SH-SY5Y (cell line): ENCODE results near the gene ABCA4.
A peak's percentile ranks its signal among the peaks of the same experiment; 100 is the strongest.

Source experiments
- GATA2 ChIP-seq: IDR thresholded peaks from 2 replicates; pipeline ENCODE4 v1.6.1; 2011; ENCODE audit warnings: mild to moderate bottlenecking, low read depth, low read length
- GATA3 ChIP-seq: IDR thresholded peaks from 2 replicates; pipeline ENCODE4 v1.6.1; 2011; ENCODE audit warnings: low read depth, mild to moderate bottlenecking, low read length, moderate library complexity

Gene ABCA4

GRCh38 chr1:94045465-94046056 is 75.4 kb downstream of the ABCA4 start:
- TF ChIP-seq GATA3 (peak; percentile 90), GATA2 (peak; percentile 97)

GRCh38 chr1:94044891-94045290 is 76.1 kb downstream of the ABCA4 start:
- no peak for TF ChIP-seq GATA2
- TF ChIP-seq GATA3: no peak

DNA sequence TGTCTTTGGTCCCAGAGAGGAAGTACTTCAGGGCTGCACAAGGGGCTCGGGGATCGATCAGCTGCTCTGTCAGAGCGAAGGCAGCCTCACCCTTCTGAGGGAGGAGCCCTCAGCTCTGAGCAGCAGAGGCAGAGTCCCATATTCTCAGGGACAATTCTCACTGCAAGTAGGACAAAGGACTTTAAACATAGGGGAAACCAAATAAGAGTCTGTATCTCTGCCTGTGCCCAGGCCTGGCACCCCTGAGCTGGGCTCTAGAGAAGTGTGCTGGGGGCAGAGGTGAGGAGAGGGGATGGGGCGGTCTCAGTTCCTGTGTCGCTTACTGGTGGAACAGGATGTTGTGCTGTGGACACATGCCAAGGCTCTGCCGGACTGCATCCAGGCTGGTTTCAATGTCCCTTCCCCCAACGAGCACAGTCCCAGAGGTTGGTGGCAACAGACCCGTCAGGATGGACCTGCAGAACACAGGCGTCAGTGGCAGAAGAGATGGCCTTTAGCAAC is 76.6 kb downstream of the ABCA4 start:
- no peak for TF ChIP-seq GATA3
- TF ChIP-seq GATA2: no peak

DNA sequence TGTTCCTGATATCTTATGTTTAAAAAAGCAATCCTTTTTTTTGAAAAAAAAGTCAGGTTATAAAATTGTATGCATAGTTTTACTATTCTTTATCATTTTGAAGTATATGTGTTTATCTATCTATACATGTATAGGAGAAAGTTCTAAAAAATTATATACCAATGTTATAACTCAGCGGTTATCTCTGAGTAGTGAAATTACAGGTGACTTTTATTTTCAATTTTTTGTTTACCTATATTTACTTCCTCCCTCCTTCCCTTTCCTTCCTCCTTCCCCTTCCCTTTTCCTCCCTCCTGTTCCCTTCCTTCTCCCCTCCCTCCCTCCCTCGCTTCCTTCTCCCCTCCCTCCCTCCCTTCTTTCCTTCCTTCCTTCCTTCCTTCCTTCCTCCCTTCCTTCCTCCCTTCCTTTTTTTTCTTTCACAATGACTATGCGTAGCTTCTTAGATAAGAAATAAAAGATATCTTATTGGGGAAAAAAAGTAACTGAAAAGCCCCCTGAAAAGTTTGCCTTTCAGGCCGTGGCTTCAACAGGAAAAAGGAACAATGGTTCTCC is 77.1 kb downstream of the ABCA4 start:
- TF ChIP-seq GATA2 (no peak), GATA3 (no peak)

DNA sequence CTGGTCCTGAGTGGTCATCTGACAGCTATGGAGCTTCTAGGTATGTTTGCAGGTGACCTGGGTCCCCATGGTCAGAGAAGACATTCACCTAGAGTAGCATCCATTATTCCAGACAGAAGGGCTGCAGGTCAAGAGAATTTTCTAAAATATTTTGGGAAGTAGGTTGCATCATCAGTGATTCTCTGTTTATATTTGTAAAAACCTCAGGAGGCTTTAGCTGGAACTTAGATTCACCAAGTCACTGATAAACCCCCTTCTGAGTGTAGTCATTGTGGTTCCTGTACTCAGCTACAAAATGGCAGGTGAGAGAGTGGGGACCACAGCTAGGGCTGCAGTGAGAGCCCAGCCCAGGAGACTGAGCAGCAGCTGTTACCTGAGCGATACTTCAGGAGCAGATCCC is 78.6 kb downstream of the ABCA4 start:
- no peak for TF ChIP-seq GATA3
- TF ChIP-seq GATA2: no peak

DNA sequence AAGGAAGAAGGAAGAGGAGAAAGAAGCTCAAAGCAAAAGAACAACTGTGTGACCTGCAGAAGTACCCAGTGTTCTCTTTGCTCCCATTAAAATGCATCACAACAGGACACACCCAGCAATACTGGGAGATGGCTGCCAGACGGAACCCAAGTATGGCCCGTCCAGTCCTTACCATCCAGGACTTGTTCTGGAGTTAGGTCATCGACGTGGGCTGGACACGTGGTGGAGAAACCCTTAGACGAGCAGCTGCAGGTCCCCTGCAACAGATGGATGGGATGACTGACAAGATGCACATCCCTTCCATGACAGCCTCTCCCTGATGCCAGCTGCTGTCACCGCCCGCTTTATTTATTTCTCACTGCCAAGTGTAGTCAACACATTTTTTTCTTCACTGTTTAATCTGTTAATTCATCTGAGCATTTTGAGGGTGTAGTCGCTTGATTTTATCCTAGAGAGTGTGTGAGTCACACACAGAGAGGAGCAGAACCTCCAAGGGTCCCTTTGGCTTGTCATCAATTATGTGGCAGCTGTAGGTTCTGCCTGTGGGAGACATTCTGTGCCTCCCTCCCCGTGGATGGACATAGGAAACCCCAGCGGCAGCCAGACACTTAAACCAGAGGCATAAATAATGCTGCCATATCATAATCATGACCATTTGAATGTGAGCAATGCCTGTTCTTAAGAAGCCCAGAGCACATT is 80.9 kb downstream of the ABCA4 start:
- TF ChIP-seq GATA3: peak; percentile 46; the same call in 1 of the 2 replicates
- peak; percentile 80 for TF ChIP-seq GATA2

GRCh38 chr1:94039514-94039870 is 81.5 kb downstream of the ABCA4 start:
- no peak for TF ChIP-seq GATA3
- no peak for TF ChIP-seq GATA2

GRCh38 chr1:94038511-94038910 is 82.4 kb downstream of the ABCA4 start:
- TF ChIP-seq GATA3 (no peak), GATA2 (no peak)

- TF ChIP-seq GATA2 (no peak), GATA3 (no peak)
Observed at GRCh38 chr1:94037392-94038229, 83.3 kb downstream of the ABCA4 start.

DNA sequence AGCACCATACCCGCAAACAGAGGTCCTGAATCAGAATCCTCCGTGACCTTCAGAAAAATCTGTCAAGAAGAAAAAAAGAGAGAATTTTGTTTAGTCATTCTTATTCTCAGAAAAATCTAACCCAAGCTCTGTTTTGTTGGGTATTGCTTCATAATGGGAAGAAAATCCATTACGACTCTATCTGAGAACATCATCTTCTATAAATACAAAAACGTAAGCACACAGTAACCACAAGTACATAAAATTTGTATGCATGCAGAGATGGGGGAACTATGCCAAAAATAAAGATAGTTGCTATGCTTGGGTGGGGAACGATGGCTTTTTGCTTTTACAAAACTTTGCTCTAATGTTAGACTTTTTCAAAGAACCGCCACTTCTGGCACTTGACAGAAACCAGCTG is 84.2 kb downstream of the ABCA4 start:
- TF ChIP-seq GATA2 (no peak), GATA3 (no peak)

DNA sequence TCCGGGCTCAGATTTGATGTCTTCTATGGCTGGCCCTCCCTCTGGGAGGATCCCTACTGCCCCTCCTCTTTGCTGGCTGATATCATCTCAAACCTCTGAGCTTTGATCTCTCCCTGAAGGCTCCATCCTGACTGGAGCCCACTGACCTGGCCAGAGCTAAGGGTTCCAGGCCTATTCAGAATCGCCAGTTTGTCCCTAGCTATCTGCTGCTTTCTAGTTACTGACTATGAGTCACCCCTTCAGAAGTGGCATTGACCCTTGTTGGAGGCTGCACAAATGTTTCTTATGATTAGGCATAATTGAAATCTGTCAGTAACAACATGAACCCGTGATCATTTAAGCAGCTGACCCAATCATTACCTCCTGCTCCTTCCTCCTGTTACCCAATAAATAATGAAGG is 87.1 kb downstream of the ABCA4 start:
- TF ChIP-seq GATA2 (no peak), GATA3 (no peak)

DNA sequence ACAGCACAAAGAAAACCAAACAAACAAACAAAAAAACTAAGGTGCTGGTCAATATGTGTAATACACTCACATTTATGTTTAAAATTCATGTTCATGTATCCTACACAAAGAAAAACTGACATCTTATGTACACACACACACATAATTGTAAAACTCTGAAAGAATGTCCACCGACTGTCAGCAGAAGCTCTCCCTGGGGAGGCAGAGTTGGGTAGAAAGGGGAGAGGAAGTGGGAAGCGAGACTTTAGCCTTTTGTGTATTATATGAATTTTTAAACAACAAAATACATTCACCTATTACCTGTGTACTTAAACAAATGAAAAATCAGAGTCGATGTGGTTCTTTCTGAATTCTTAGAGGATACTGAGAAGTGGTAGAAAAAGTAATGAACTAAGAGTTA is 88.3 kb downstream of the ABCA4 start:
- TF ChIP-seq GATA3 (no peak), GATA2 (no peak)

DNA sequence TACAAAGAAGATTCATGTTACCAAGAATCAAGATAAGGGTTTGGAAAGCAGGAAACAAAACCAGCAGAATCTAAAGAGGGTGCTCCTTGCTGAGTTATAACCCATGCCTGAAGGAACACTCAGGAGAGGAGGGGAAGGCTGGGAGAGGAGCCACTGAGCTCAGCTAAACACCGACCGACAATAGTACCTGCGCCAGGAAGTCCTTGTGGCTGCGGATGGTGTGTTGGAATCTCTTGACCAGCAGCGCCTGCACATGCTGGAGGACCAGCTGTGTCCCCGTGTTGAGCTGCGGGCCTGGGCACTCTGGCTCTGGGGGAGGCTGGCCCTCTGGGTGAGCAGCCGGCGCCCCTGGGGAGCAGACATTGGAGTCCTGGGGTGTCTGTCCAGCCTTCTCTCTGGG is 89.4 kb downstream of the ABCA4 start:
- TF ChIP-seq GATA2: no peak
- no peak for TF ChIP-seq GATA3

GRCh38 chr1:94031154-94031553 is 89.8 kb downstream of the ABCA4 start:
- TF ChIP-seq GATA2 (no peak), GATA3 (no peak)
